HTERT RPE-1 (cell line): ENCODE measurements around the gene SINHCAF.
"Not testable (repeated sequence)": the region's sequence is repeated elsewhere in the genome, so short reads cannot be mapped to it uniquely, and the experiment has no call there.

Source experiments
- in situ Hi-C: fragments of 300-500 bp; cut with MboI; formaldehyde crosslinking; loops from 4 replicates; pipeline ENCODE4 v1.14.3; 2020; ENCODE audit warnings: low sequenced_read_pairs

Gene SINHCAF, protein sequence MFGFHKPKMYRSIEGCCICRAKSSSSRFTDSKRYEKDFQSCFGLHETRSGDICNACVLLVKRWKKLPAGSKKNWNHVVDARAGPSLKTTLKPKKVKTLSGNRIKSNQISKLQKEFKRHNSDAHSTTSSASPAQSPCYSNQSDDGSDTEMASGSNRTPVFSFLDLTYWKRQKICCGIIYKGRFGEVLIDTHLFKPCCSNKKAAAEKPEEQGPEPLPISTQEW

DNA sequence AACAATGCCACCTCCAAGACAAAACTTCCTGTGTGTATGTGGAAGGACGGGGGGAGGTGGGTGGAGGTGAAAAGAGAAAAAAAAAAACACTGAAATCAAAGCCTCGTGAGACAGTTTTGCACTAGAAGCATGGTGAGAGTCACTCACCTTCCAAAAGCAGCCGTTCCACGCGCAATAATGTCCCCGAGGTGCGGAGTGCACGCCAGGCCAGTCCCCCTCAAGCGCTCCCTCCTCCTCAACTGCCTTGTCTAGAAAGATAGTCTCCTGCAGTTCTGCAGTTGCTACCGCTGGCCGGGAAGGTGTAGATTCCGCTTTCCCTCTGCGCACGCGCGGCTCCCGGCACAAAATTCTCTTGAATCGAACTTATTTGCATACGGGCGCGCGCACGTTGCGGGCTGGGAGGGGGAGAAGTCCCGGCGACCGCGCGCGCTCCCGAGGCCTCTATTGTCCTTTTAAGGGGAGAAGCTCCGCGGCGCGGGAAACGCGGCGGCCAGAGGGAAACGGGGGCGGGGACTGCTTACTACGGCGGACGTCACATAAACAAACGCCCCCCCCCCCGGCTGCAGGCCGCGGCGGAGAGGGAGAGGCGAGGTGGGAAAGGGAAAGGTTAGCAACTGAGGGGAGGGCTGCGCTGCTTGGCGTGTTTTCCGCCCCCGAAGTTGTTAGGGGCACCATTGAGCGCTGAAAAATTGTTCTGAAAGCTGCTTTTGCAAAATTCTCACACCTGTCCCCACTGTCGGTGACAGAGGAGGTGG, at the start of gene SINHCAF:
Gene SINHCAF (minus strand): TSS at position 274 of the 755 bp plus-strand sequence. CDS start 27,946 bp downstream, outside the sequence.
- in situ Hi-C loops: no loop called here

DNA sequence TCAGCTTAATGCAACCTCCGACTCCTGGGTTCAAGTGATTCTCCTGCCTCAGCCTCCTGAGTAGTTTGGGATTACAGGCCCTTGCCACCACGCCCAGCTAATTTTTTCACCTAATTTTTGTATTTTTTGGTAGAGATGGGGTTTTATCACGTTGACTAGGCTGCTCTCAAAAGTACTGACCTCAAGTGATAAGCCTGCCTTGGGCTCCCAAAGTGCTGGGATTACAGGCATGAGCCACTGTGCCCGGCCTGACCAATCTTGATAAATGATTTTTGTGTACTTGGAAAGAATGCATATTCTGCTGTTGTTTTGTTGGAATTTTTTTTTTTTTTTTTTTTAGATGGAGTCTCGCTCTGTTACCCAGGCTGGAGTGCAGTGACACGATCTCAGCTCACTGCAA, 49.5 kb upstream of the SINHCAF start:
- in situ Hi-C loops: not testable (repeated sequence)

DNA sequence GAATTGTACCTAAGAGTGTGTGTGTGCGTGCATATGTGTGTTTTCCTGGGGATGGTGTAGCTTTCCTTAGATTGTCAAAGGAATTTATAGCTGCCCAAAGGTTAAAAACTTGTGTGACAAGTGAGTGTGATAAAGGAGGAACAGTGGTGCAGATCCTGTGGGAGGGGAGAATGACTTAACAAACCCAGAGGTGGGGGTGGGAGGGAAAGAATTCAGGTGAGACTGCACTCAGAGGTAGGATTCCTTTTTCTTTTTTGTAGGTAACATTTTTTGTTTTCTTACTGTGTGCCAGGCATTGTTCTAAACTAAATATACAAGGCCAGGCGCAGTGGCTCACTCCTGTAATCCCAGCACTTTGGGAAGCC, 45.3 kb upstream of the SINHCAF start:
- in situ Hi-C loops: no loop called here

DNA sequence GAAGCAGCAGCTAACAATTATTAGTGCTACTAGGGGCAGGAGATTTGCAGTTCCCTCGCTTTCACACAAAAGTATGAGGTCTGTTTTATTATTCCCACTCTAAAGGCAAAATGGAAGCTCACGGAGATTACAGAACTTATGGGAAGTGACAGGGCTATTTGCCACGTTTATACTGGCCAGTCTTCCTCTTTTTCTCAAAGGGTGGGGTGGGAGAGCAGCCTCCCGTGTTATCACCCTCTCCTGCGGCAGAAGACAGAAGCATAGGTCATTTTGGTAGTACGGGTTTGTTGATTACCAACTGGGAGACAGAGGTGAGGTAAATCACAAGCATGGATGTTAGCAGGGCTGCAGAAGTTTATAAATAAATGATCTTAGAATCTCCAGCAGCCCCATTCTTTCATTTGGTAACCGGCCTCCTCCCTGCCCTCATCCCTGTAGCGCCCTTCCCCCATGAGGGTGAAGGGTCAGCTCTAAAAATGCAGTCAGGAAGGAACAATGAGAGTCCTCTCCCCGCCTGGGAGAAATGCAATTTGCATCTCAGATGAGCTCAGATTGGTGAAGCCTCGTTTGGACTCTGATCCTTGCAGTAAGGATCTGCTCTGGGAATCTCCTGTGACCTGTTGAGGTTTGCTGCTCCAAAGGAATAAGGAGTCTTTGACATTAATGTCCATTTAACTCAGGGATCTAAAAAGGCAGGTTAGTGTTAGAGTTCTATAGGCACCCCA, 44.7 kb upstream of the SINHCAF start:
- in situ Hi-C loops: no loop called here

DNA sequence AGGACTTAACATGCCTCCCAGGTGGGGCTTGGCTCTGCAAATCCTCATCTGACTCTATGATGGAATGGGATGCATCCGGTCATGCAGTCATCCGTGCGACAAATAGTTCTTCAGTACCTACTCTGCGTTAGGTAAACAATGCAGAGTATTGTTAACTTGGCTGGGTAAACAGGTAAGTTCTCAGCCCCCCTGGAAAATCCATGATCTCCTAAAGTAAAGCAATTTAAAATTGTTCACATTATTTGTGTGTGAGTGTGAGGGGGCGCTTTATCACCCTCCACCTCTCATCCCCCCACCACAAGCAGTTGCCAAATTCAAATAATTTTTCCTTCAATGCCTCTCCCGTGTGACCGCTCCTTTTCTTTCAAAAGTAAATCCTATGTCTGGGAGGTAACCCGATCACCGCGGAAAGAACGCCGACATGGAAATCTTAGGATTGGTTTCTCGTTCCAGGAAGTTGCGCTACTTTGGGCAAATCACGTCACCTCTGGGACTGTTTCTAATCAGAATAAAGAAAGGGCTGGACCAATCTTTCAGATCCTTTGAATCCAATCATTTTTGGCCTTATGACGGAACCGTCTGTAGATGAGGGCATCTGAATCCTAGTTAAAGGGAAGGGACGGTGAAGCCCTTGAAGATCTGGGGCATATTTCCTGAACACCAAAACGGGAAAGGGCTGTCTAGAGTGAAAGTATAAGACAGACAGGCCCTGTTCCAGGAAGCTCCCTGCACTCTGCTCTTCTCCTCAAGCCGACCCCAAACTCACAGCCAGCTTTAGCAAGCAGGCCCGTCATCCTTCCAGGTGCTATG, 44.0 kb upstream of the SINHCAF start:
- in situ Hi-C loops: no loop called here

DNA sequence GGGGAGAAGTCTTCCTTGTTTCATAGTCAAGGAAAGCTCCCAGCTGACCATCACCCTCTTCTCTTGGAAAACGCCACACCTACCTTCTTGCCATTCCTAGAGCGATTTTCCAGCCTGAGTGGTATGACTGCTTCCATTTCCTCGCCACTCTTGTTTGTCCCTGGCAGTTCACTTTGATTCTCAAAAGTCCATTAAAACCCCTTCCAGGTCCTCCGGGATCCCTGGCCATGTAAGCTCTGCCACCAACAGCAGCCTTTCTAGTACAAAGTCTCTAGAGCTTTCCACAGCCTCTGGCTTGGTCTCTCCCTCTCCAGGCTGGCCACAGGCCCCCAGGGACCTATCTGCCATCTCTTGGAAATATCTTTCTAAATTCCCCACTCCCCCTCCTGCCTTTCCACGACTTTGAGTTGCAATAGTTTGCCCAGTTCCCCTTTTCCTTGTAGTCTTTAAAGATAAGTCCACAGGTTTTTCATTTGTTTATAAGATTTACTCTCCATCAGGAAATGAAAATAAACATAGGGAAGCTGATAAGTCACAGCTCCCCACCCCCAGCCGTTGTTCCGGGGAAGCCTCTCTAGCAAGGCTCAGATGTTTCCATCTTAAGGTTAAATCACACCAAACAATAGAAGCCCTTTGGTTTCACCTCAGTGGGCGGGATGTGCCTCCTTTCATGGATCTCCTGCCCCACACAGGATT, 42.9 kb upstream of the SINHCAF start:
- in situ Hi-C loops: no loop called here

DNA sequence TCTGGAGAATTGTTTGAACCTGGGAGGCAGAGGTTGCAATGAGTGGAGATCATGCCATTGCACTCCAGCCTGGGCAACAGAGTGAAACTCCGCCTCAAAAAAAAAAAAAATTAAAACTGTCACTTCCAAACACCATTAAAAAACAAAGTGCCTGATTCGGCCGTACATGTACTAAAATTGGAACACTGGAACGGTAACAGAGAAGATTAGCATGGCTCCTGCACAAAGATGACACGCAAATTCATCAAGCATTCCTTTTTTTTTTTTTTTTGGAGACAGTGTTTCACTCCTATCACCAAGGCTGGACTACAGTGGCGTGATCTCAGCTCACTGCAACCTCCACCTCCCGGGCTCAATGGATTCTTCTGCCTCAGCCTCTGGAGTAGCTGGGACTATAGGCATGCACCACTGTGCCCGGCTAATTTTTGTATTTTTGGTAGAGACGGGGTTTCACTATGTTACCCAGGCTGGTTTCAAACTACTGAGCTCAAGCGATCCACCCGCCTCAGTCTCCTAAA, 40.2 kb upstream of the SINHCAF start:
- in situ Hi-C loops: no loop called here

DNA sequence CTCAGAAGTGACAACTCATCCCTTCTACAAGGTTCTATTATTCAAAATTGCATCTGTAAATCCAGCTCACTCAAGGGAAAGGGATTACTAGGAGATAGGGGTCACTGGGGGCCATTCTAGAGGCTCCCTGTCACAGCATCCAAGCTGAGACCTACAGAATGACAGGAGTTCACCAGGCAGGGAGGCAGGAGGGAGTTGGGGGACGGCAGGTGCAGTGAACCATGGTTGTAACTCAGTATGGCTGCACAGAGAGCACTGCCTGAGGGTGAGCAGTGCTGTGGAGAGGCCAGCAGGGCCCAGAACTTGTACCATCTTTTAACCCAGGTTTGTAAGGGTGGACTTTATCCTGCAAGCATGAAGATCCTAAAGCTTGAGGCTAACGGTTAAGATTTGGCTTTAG, 37.9 kb upstream of the SINHCAF start:
- in situ Hi-C loops: no loop called here

DNA sequence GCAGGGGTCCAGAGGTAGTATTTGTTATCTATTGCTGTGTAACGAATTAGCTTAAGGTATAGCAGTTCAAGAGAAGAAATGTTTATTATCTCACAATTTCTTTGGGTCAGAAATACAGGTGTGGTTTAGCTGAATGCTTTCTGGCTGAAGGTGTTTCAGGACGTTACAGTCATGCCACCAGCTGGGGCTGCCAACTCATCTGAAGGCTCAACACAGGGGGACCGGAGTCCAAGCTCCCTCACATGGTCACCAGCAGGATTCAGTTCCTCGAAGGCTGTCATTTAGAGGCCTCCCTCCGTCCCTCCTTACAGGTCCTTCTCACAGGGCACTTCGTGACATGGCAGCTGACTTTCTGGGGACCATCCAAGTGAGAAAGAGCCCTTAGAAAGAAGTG, 37.5 kb upstream of the SINHCAF start:
- in situ Hi-C loops: no loop called here

DNA sequence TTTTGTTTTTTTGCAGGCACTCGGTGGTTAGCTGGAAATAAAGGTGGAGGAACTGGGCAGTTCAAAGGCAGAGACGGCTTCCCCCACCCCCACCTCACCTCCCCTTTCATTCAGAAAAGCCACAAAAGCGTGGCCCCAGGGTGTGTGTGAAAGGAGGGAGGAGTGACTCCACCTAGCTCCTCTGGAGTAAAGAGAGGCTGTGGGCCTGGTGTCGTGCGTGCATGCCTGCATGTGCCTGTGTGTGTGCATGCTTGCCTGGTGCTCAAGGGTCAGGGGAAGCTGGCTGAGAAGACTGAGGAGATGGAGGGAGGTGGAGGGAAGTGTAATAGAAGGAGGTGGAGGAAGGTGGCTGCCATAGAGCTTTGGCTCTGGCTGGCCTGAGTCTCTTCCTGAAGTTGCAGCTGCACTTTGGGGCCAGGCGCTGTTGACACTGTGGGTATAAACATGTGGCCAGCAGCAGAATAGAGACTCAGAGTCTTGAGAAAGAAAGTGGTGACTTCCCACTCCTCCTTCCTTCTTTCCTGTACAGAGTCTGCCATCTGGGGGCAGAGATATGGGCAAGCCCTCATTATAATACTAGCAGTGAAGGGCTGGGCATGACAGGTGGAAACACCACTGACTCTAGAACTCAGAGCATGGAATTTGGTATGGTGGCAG, 36.9 kb upstream of the SINHCAF start:
- in situ Hi-C loops: no loop called here

DNA sequence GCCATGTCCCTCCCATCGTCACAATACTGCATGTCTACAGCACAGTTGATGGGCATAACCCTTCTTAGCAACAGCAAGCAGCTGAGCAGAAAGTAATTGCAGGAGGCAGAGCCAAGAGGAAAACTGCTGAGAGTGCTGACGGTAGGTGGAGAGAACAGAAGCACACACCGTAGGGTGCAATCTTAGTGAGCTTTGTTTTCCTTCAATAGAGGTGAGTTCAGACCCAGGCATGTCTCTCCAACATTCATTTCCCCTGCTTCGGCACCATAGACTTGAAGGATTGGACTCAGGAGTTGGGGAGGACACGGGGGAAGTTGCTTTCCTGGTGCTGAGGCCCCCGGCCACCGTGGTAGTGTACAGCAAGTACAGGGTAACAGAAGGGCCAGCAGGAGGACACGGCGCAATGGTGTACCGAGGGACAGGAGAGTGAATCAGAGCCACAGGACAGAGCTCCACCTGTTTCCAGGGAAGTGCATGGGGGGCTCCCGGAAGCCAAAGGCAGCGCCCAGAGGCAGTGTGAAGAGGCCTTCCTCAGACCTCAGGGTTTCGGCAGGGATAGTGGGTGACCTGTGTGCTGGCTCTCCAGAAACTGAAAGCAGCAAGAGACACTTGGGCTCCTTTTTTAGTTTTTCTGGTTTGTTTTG, 36.3 kb upstream of the SINHCAF start:
- in situ Hi-C loops: no loop called here

DNA sequence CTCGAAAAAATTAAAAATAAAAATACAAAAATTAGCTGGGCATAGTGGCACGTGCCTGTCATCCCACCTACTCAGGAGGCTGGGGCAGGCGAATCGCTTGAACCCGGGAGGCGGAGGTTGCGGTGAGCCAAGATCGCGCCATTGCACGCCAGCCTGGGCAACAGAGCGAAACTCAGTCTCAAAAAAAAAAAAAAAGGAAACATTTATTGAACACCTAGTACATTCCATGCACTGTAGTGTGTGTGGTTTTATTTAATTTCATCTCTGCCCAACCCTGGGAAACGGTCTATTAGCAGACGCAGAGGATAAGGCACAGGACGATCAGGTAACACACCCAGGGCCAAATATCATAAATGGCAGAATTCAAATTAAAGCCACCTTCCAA, 35.8 kb upstream of the SINHCAF start:
- in situ Hi-C loops: no loop called here

DNA sequence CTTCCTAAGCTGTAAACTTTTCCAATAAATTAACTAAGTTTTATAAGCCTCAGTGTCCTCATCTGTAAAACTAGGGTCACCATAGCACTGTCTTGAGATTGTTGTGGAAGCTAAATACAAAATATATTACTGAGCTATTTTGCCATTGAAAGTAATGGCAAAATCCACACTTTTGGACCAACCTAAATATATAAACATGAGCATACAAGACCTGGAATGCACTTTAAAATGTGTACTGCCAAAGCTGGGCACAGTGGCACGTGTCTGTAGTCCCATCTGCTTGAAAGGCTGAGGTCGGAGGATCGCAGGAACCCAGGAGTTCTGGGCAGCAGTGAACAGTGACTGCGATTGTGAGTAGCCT, 29.8 kb upstream of the SINHCAF start:
- in situ Hi-C loops: no loop called here

DNA sequence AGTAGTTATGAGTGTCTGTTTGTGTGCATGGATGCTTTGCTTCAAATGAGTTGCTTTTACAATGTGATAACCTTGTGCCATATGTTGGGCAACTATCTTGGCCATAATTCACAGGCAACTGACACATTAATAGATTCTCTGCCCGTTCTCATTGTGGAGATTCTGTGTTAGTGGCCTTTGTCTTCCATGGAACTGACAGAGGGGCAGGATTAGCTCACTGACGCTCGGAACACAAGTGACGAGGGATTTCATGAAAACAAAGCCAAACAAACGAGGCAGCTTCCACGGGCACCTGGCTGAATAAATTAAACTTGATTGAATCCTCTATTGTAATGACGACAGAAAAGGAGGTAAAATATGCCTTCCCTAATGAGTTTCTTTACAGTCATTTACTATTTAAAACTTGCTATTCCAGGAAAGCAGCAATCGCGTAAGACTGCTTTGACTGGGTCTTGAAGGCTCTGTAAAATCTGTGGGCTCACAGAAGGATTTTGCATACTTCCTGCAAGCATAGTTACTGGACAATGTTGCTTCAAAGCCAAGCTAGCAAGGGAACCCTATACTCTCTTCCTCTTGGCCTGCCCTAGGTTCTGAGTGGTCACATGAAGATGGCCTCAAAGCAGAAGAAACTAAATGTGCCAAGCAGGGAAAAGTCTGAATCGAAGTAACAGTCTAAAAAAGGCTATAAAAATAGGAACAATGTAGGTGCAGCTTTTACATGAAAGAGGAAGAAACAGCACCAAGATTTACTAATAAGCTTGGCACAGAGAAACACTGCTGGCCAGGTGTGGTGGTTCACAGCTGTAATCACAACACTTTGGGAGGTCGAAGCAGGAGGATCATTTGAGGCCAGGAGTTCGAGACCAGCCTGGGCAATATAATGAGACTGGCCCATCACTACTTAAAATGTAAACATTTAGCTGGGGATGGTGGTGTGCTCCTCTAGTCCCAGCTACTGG, 28.1 kb upstream of the SINHCAF start:
- in situ Hi-C loops: no loop called here

DNA sequence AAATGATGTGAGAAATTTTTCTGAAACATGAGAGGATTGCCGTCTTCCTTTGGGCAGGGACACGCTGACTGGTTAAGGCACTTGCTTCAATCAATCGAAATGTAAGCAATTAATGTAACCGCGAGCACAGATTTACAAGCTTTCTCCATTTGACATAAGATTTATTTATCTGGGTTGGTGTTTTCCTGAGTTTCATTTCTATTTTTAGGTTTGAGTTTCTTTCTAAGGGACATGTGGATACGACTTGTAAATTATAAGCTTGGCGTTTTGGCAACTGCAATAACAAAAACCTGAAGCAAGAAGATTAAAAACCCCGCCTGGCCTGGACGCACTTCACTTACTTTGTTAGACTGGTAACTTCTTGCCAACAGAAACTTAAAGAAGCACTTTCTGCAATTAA, 20.3 kb upstream of the SINHCAF start:
- in situ Hi-C loops: no loop called here

DNA sequence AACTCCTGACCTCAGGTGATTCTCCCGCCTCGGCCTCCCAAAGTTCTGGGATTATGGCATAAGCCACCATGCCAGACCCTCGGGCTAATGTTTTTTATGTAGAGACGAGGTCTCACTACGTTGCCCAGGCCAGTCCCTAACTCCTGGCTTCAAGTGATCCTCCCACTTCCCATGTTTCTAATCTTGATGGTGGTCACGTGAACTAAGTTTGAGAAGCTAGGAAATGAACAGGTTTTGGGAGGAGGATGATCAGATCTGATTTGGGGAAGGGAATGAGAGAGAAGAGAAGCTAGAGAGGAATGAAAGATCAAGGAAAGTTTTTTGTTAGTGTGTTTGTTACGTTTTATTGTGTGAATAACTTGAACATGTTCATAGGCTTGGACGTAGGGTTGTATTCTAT, 17.2 kb upstream of the SINHCAF start:
- in situ Hi-C loops: no loop called here

DNA sequence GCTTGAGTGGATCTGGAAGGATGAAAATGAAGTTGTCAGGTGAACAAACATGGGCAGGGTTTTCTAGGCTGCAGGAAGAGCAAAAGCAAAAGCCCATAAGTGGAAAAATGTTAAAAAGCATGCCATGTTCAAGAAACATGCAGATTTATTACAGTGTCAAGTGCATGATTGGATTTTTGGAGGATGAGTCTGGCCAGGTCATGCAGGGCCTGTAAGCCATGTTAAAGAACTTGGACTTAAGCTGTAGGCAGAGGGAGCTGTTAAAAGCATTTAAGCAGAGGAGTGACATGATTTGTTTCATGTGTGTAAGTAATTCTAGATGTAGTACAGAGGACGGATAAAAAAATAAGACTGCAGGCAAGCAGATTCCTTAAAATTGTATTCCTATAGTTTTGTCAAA, 16.3 kb upstream of the SINHCAF start:
- in situ Hi-C loops: no loop called here

DNA sequence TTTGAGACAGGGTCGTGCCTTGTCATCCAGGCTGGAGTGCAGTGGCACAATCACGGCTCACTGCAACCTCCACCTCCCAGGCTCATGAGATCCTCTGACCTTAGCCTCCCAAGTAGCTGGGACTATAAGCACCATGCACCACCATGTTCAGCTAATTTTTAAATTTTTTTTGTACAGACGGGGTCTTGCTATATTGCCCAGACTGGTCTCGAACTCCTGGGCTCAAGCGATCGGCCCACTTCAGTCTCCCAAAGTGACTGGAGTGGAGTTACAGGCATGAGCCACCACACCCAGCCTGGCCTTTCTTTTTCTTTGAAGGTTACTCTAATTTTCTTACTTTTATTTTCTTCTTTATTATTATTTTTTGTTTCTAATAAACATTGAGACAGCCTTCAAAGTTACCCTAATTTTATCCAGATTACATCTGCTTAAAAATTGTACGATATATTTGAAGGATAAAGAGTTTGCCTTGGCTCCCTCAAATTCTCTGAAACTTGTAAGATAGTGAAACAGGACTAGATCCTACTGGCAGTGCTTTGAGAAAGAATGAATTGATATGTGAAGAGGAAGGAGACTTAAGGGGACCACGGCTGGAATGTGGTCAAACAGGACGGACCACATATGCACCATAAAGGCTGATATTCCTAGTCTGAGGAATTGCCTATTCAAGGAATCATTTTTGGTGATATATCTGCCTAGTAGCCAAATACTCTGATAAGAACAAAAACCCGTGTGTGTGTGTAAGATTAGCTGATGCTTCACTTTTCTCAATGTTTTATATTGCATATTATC, 14.1 kb upstream of the SINHCAF start:
- in situ Hi-C loops: no loop called here
